ENCODE measurements around the gene ZNF580. TPM values are rescaled to one million over a fixed set of nuclear protein-coding genes. Genes with fewer than 3 reads are reported as not detected.

Gene ZNF580
- total RNA-seq, 1 donor from 2014 or later: 50.9 TPM

- DNase-seq (ENCODE audit: low spot score in 2 of 2, unreplicated experiment in 2 of 2): no peak
- H3K4me3 Mint-ChIP-seq: peak overlapping the region; percentile 99
- peaks cover 33% of the 10 kb centered on the region for H3K4me1 Mint-ChIP-seq
- H3K9me3 Mint-ChIP-seq: no peaks in the 10 kb centered on the region
- no peak for TF ChIP-seq CTCF (IDR thresholded peaks at IDR 0.05; ENCODE audit: unreplicated experiment)
- H3K36me3 Mint-ChIP-seq: peaks cover 13% of the 10 kb centered on the region
- peak overlapping the region; percentile 44 for H3K27ac Mint-ChIP-seq
- H3K27me3 Mint-ChIP-seq (ENCODE audit: low read depth): no peaks in the 10 kb centered on the region
Observed at GRCh38 chr19:55676383-55676782, 35.6 kb downstream of the ZNF580 start.

- H3K36me3 Mint-ChIP-seq: peaks cover 13% of the 10 kb centered on the region
- peak overlapping the region; percentile 44 for H3K27ac Mint-ChIP-seq
- peak overlapping the region; percentile 99 for H3K4me3 Mint-ChIP-seq
- H3K4me1 Mint-ChIP-seq: peaks cover 31% of the 10 kb centered on the region
- no peak for TF ChIP-seq CTCF (IDR thresholded peaks at IDR 0.05; ENCODE audit: unreplicated experiment)
- no peak for DNase-seq (ENCODE audit: low spot score in 2 of 2, unreplicated experiment in 2 of 2)
- H3K9me3 Mint-ChIP-seq: no peaks in the 10 kb centered on the region
- no peaks in the 10 kb centered on the region for H3K27me3 Mint-ChIP-seq (ENCODE audit: low read depth)
Observed at GRCh38 chr19:55676889-55677505, 36.2 kb downstream of the ZNF580 start.

GRCh38 chr19:55677572-55678028, 36.8 kb downstream of the ZNF580 start:
- DNase-seq (ENCODE audit: low spot score in 2 of 2, unreplicated experiment in 2 of 2): no peak
- H3K4me3 Mint-ChIP-seq: peak overlapping the region; percentile 22
- H3K27ac Mint-ChIP-seq: no peak overlapping the region
- no peaks in the 10 kb centered on the region for H3K27me3 Mint-ChIP-seq (ENCODE audit: low read depth)
- TF ChIP-seq CTCF (IDR thresholded peaks at IDR 0.05; ENCODE audit: unreplicated experiment): no peak
- peaks cover 30% of the 10 kb centered on the region for H3K4me1 Mint-ChIP-seq
- H3K36me3 Mint-ChIP-seq: peaks cover 15% of the 10 kb centered on the region
- H3K9me3 Mint-ChIP-seq: no peaks in the 10 kb centered on the region

DNA sequence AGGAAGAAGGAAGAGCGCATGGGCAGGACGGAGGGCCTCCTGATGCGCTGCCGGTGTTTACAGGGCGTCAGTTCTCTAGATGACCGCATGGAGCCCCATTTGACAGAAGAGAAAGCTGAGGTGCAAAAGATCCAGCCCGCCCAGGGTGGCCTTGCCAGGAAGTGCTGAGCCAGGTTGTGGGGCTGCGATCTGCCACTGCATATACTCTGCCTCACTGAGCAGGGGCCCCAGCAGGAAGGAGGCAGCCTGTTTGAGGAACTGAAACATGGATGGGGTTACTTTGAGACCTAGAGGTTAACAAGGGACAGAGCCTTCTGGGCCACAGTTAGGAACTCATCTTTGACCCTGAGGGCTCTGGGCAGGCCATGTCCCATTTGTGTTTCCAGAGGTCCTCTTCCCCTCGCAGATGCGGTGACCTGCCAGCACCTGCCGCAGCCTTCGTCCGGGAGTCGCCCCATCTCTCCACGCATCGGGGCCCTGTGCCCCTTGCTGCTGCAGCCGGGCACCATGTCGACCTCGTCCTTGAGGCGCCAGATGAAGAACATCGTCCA, 37.4 kb downstream of the ZNF580 start:
- H3K27ac Mint-ChIP-seq: no peak overlapping the region
- no peaks in the 10 kb centered on the region for H3K27me3 Mint-ChIP-seq (ENCODE audit: low read depth)
- DNase-seq (ENCODE audit: low spot score in 2 of 2, unreplicated experiment in 2 of 2): no peak
- no peak overlapping the region for H3K4me3 Mint-ChIP-seq
- peaks cover 30% of the 10 kb centered on the region for H3K4me1 Mint-ChIP-seq
- H3K9me3 Mint-ChIP-seq: no peaks in the 10 kb centered on the region
- TF ChIP-seq CTCF (IDR thresholded peaks at IDR 0.05; ENCODE audit: unreplicated experiment): no peak
- H3K36me3 Mint-ChIP-seq: peaks cover 15% of the 10 kb centered on the region

- no peak for TF ChIP-seq CTCF (IDR thresholded peaks at IDR 0.05; ENCODE audit: unreplicated experiment)
- H3K27me3 Mint-ChIP-seq (ENCODE audit: low read depth): no peaks in the 10 kb centered on the region
- H3K4me3 Mint-ChIP-seq: no peak overlapping the region
- peaks cover 22% of the 10 kb centered on the region for H3K4me1 Mint-ChIP-seq
- H3K27ac Mint-ChIP-seq: no peak overlapping the region
- DNase-seq (ENCODE audit: low spot score in 2 of 2, unreplicated experiment in 2 of 2): no peak
- no peaks in the 10 kb centered on the region for H3K9me3 Mint-ChIP-seq
- H3K36me3 Mint-ChIP-seq: peaks cover 19% of the 10 kb centered on the region
Observed at GRCh38 chr19:55679343-55680257, 38.8 kb downstream of the ZNF580 start.
